Thoracic aorta (tissue), 2 donors: Measurements from ENCODE around the gene SSH2. TPM values are rescaled to one million over a fixed set of nuclear protein-coding genes. Genes with fewer than 3 reads are reported as not detected.
"Not testable (repeated sequence)": the region's sequence is repeated elsewhere in the genome, so short reads cannot be mapped to it uniquely, and the experiment has no call there.

Source experiments
- ATAC-seq: fragments of 150-250 bp; one replicate; pipeline ENCODE4 v1.8.0; 2017; ENCODE audit warnings: low read depth; ENCODE audit not compliant: insufficient number of reproducible peaks, low FRiP score
- DNase-seq: peaks from one replicate; pipeline ENCODE4 v3.0.0-alpha.2; 2020; ENCODE audit warnings: low spot score
- H3K27ac ChIP-seq, 2 donors: fragments of 200-600 bp; sonication (generic); 1 replicate in 1 of 2; 2 replicates in 1 of 2; pipeline ENCODE4 v1.5.1; 2016; ENCODE audit warnings: mild to moderate bottlenecking in 2 of 2, moderate library complexity in 2 of 2
- H3K27me3 ChIP-seq: fragments of 200-600 bp; sonication (generic); replicated peaks from 2 replicates; pipeline ENCODE4 v1.6.0; 2016; ENCODE audit warnings: mild to moderate bottlenecking; ENCODE audit not compliant: insufficient read depth
- H3K36me3 ChIP-seq: fragments of 200-600 bp; sonication (generic); one replicate; pipeline ENCODE4 v1.5.1; 2016
- H3K4me1 ChIP-seq, 2 donors: fragments of 200-600 bp; sonication (generic); 1 replicate in 1 of 2; 2 replicates in 1 of 2; pipeline versions ENCODE4 v1.5.1 to v1.6.0; 2016; ENCODE audit warnings: low read depth in 2 of 2, mild to moderate bottlenecking in 1 of 2; ENCODE audit not compliant: control insufficient read depth in 1 of 2
- H3K4me3 ChIP-seq: fragments of 200-600 bp; sonication (generic); 2 replicates; pipeline ENCODE4 v1.5.1; 2016; ENCODE audit warnings: mild to moderate bottlenecking
- H3K9me3 ChIP-seq: fragments of 200-600 bp; sonication (generic); 2 replicates; pipeline ENCODE4 v1.5.1; 2016
- CTCF ChIP-seq: fragments of 200-600 bp; sonication (generic); IDR thresholded peaks from one replicate; pipeline ENCODE4 v1.5.1; 2019; ENCODE audit warnings: antibody characterized with exemption
- total RNA-seq, 2 donors: library from RNA; depleted of rRNA; stranded (reverse); fragments of >200 nt; gene quantifications; one replicate each; pipeline versions ENCODE4 v1.1.0 to v1.2.3, GENCODE V29; 2016

SSH2 gene
- total RNA-seq, 2 donors from 2014 or later: 31.5 to 33.2 TPM

GRCh38 chr17:29873476-29873875, 56.6 kb downstream of the SSH2 start:
- H3K4me1 ChIP-seq: peaks cover 8 to 22% of the 10 kb centered on the region in 2 donors
- no peak for TF ChIP-seq CTCF
- H3K4me3 ChIP-seq: no peak overlapping the region
- H3K27me3 ChIP-seq: no peaks in the 10 kb centered on the region
- H3K9me3 ChIP-seq: no peaks in the 10 kb centered on the region
- H3K36me3 ChIP-seq: no peaks in the 10 kb centered on the region
- DNase-seq (no peak), ATAC-seq (no peak)
- H3K27ac ChIP-seq: no peak overlapping the region

GRCh38 chr17:29870836-29871465, 59.1 kb downstream of the SSH2 start:
- no peak overlapping the region for H3K4me3 ChIP-seq
- no peak for DNase-seq
- H3K4me1 ChIP-seq: peaks cover 8 to 22% of the 10 kb centered on the region in 2 donors
- no peaks in the 10 kb centered on the region for H3K36me3 ChIP-seq
- no peaks in the 10 kb centered on the region for H3K27me3 ChIP-seq
- no peak for TF ChIP-seq CTCF
- no peak for ATAC-seq
- no peak overlapping the region for H3K27ac ChIP-seq
- H3K9me3 ChIP-seq: no peaks in the 10 kb centered on the region

GRCh38 chr17:29867643-29868181, 62.3 kb downstream of the SSH2 start:
- H3K9me3 ChIP-seq: no peaks in the 10 kb centered on the region
- H3K4me3 ChIP-seq: no peak overlapping the region
- no peak overlapping the region for H3K27ac ChIP-seq
- peaks cover 8 to 15% of the 10 kb centered on the region in 2 donors for H3K4me1 ChIP-seq
- H3K36me3 ChIP-seq: no peaks in the 10 kb centered on the region
- TF ChIP-seq CTCF: no peak
- ATAC-seq (no peak), DNase-seq (no peak)
- H3K27me3 ChIP-seq: no peaks in the 10 kb centered on the region

- no peak for TF ChIP-seq CTCF
- H3K9me3 ChIP-seq: no peaks in the 10 kb centered on the region
- H3K27me3 ChIP-seq: no peaks in the 10 kb centered on the region
- H3K36me3 ChIP-seq: no peaks in the 10 kb centered on the region
- DNase-seq (no peak), ATAC-seq (no peak)
- H3K4me1 ChIP-seq: peaks cover 2 to 10% of the 10 kb centered on the region in 2 donors
- no peak overlapping the region for H3K27ac ChIP-seq
- no peak overlapping the region for H3K4me3 ChIP-seq
These were observed 63.2 kb downstream of the SSH2 start for GRCh38 chr17:29866746-29867404.

- DNase-seq: no peak
- no peak for ATAC-seq
- H3K9me3 ChIP-seq: no peaks in the 10 kb centered on the region
- no peaks in the 10 kb centered on the region for H3K4me1 ChIP-seq
- H3K4me3 ChIP-seq: no peak overlapping the region
- H3K27ac ChIP-seq: no peak overlapping the region
- no peaks in the 10 kb centered on the region for H3K36me3 ChIP-seq
- TF ChIP-seq CTCF: no peak
- no peaks in the 10 kb centered on the region for H3K27me3 ChIP-seq
These were observed 65.4 kb downstream of the SSH2 start for GRCh38 chr17:29864615-29865014.

- not testable (repeated sequence) for ATAC-seq
These were observed 65.9 kb downstream of the SSH2 start for GRCh38 chr17:29864123-29864522.

More at GRCh38 chr17:29864123-29864522, 65.9 kb downstream of the SSH2 start:
- H3K4me1 ChIP-seq, DNase-seq, H3K27ac ChIP-seq, H3K9me3 ChIP-seq, H3K27me3 ChIP-seq, H3K36me3 ChIP-seq, H3K4me3 ChIP-seq: not testable (repeated sequence)
